GM21786 (cell line): ENCODE results near the gene MVB12B.

Experiments used
- ATAC-seq: cut with Tn5 transposase; IDR thresholded peaks from one replicate; pipeline ENCODE4 v1.9.1; 2021; ENCODE audit not compliant: unreplicated experiment

MVB12B gene

DNA sequence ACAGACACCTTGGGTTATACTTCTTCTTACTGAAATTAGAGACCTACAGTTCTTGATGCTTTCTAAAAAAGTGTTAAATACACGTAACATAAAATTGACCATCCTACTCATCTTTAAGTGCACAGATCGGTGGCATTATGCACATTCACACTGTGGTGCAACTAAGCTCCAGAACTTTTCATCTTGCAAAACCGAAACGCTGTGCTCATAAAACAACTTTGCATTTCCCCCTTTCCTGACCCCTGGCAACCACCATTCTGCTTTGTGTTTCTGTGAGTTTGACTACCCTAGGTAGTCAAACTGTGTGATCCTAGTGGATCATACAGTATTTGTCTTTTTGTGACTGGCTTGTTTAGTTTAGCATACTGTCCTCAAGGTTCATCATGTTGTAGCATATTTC, 3.9 kb downstream of the MVB12B start:
- ATAC-seq = no peak

DNA sequence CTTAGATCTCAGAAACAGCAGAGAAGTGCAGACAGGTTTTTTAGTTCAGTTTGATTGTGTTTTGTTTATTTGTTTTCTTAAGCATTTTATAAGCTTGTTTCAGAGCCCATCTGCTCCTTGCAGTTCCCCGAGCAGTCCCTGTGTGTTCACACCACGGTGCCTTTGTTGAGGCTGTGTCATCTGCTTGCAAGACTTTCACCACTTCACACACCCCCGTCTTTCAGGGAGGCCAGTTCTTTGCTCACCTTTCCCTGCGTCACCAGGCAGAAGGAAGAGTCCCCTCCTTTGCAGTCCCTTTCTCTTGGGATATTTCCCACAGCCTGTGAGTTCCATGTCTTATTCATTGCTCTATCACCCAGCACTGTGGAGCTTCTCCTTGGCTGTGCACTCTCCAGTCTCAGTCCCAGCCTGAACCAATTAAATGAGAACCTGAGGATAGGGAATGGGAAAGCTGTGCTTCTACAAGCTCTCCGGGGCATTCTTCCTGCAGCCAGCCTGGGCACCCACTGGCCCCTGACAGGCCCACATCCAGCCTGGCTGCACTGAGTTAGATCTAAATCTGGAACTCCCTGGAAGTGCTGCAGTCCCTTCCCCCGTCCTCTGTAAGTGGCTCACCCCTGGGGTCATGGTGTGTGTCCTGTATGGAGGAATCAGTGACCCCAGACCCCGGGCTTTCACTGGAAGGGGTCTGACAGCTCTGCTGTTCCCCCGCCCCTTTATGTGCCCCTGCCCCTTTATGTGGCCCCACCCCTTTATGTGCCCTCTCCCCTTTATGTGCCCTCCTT, 5.5 kb downstream of the MVB12B start:
- no peak for ATAC-seq

DNA sequence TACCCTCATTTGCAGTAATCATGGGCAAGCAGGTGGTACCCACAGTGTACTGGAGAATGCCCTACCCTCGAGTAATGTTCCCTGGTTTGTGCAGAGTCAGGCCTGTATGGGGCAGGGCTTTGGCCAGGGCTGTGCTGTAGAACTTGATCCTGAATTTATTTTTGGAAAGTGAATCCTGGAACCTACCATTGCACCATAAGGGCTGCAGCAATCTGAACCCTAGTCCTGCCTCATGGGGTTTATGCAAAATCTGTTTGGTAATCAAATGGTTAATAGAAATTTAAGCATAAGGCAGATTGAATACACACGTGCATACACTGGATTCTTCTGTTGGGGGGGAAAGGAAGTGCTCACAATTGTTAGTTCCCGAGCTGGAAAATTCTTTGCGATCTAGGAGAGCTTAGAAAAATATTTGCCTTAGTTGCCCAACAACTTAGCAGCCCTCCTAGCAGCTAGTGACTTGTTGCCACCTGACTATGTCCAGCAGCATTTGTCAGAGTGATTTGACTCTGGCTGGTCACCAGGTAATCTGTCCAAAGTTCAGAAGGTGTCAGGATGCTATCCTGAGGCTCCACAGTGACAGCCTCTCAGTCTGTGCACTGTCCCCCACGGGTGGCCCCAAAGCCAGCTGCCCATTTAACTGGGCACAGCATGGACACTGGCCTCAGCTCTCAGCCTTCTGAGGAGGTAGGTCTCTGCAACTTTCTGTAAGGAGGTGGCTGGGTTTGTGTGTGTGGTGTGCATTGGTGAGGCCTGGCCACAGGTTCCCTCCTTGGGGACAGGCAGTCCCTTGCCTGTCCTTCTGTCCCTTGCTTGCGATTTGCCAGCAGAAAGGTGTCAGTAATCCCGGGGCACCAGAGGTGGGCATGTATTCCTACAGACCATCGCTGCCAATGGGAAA, 8.3 kb downstream of the MVB12B start:
- ATAC-seq = no peak

DNA sequence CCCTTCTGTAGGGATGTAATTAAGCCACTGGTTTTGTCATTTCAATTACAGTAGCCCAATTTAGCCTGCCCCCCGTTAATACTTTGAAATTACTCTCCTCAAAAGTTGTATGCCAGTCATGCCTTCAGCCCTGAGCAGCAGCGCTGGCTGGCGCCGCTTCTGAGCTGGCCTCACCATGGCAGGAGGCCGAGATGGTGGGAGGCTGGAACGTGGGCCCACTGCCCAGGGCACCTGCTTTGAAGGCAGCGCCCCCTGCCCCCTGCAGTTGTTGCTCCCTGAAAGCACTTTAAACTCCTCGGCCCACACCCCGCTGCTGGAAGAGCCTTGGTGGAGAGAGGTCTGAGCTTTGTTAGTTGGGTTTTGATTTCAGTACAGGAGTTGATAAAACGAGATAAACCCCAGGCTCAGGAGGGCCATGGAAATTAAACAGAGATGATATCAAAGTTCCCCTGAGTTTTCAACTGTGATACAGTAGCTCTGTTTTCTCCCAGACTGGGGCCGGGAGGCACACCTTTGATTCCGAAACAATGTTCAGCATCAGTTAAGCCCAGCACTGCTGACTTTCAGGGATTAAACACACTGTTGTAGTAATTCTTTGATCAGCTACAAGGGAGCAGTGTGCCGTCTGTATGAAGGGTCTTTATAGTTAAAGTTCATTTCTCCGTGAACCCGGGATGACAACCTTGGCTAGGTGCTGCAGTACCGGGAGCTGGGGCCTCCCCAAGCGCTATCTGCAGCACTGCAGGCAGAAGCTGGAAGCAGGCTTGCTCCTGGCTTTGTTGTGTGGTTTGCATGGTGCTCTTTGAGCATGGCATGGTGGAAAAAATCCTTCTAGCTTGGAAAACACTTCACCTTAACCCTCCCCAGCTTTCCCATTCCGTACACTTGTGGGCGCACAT, 9.5 kb downstream of the MVB12B start:
- ATAC-seq = no peak

DNA sequence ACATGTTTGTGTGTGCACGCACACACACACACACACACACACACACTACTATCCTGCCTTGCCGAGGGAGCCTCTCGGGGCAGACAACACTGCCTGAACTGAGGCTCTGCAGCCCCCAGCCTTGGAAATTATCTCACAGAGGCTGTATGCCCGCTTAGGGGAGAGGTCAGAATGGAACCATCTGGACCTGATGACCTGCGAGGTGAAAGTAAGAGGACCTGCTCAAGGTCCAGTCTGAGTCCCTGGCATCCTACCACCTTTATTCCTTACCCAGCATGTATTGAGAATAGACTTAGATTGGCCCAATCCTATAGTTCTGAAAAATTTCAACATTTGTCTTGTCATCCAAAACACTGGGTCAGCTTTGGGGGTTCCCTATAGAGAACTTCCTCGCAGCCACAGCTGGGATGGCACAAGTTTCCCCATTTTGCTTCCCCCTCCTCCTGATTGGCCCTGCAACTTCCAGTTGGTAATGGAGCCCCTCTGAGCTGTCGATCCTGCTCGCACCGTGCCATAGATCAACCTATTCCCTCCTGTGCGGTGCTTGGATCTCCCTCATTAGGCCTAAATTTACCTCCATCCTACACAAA, 10.2 kb downstream of the MVB12B start:
- ATAC-seq = no peak

DNA sequence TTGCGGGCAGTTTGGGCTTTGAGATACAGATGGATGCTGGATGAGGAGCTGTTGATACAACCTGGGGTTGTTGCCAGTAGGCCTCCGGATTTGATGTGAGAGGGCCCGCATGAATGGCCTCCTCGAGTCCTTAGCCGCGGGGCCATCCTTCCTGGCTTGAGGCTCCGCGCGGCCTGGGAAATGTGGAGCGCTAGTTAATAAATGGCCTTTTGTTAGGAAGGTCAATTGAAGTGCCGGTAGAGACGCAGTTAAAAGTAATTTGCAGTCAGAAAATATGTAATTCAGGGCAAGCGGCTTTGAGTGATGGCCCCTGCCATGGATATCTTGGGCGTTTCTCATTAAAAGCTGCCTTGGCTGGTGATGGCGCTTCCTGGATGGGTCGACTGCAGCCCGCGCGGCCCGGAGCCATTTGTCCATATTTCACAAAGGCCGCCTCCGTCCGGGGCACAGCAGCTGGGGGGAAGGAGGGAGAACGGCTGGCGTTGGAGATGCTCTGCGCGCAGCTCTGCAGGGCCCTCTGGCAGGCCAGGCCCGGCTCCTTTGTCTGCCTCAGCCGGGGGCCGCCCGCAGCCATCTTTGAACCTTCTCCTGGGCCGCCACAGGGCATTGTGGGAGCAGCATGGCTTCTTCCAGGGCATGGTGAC, 11.2 kb downstream of the MVB12B start:
- ATAC-seq = no peak

DNA sequence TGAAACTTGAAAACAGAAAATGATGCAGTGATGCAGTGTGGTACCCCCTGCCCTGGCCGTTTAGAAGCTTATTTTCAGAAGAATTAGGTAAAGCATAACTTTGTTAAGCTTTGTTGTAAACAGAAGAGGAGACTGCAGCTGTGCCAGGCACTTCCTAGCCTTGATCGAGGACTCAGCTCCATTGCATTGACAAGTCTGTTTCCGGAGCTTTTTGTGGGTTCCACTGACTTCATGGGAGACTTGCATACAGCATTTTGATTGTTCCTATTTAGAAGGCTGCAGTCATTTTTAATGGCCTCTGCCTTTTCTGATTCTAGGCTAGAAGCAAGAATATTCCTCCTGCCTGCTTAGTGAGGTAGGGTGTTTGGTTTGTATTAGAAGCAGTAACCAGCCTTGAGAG, 12.3 kb downstream of the MVB12B start:
- no peak for ATAC-seq

DNA sequence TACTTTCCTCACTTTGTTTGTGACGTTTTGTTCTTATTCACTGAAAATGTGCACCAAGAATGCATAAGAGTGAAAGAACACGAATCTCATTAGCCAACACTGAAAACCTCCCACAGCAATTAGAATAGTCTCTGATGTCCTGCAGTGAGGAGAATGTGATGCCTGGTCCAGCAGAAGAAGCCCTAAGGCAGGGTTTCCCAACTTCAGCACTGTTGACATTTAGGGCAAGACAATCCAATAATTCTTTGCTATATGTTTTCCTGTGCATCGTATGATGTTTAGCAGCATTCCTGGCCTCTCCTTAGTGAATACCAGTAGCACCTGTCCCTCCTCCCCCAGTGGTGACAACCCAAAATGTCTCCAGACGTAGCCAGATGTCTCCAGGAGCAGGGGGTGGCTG, 14.8 kb downstream of the MVB12B start:
- no peak for ATAC-seq

DNA sequence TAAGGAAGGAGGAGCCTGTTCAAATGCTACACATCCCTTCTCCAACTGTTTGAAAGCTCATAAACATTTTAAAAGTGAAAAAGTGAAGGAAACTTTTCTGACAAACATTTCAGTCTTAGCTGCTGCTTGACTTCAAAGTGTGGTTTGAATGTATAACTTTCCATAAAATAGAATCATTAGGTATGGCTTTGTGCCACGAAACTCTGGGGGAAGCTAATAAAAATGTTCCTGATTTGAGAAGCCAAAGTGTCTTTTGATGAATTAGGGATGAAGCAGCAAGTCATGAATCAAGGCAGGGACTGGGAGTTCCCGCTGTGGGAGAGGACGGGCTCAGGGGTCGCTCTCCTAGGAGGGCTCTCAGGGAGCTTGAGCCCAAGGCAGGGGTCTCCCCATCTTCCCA, 15.3 kb downstream of the MVB12B start:
- no peak for ATAC-seq

DNA sequence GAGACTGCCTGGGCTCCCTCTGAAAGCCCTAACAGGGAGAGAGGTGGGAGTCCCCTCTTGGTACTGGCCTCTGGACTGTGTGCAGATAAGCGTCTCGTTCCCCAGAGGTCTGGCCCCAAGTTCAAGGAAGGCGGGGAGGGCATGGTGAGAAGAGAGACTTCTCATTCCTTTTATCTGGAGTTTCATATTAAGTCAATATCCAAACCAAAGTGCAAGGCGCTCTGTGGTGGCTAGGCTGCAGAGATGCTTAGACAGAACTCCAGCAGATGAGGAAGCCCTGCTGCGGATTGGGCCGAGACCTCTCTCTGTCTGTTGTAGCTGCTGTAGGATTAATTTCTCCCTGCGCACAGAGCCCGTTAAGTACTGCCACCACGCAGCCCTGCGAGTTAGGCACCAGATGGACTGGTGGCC, 16.0 kb downstream of the MVB12B start:
- no peak for ATAC-seq

DNA sequence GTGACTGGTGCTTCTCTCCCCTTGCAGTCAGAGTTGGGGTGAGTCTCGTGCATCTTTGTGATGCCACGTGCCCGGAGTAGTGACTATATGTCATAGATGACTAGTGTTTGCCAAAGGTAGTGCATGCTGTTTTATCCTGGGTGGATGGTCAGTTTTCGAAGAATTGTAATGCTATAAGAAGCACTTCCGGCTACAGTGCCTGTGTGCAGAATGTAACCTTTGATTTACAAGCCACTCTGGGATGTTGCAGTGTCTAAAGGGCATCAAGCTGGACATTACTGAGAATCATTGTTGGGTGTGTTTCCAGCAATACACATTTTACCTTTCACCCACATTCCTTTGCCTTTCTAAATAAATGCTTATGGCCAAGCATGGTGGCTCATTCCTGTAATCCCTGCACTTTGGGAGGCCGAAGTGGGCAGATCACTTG, 16.7 kb downstream of the MVB12B start:
- ATAC-seq = no peak

DNA sequence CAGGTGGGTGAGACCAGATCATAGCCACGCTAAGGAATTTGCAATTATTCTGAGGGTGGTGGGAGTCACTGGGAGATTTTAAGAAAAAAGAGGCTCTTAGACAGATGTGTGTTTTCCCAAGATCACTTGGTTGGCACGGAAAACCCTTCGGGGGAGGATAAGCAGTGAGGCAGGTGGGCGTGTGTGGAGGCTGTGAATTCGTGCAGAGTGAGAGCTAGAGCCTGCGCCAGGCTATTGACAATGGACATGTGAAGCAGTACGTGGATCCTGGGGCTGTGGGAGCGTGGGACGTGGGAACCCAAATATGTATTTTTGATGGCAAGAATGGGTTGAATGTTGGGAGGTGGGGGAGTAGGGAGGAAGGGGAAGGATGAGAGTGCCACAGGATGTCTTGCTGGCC, 19.4 kb downstream of the MVB12B start:
- no peak for ATAC-seq

DNA sequence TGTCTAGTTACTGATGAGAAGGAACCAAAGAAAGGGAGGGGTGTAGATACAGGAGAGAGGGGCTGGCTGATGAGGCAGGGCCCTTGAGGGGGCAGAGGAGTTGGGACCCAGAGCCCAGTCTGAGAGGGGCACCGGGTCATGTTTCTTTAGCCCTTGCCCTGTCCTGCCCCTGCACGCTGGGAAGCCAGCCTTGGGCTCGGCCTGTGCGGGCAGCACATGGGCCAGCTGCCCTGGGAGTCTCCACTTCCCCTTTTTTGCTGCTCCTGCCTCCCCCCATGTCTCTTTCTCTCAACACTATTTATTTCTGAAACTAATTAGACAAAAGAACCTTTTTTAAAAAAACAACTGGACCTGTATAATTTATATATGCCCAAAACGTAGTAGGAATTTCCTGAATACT, 20.5 kb downstream of the MVB12B start:
- ATAC-seq = no peak

DNA sequence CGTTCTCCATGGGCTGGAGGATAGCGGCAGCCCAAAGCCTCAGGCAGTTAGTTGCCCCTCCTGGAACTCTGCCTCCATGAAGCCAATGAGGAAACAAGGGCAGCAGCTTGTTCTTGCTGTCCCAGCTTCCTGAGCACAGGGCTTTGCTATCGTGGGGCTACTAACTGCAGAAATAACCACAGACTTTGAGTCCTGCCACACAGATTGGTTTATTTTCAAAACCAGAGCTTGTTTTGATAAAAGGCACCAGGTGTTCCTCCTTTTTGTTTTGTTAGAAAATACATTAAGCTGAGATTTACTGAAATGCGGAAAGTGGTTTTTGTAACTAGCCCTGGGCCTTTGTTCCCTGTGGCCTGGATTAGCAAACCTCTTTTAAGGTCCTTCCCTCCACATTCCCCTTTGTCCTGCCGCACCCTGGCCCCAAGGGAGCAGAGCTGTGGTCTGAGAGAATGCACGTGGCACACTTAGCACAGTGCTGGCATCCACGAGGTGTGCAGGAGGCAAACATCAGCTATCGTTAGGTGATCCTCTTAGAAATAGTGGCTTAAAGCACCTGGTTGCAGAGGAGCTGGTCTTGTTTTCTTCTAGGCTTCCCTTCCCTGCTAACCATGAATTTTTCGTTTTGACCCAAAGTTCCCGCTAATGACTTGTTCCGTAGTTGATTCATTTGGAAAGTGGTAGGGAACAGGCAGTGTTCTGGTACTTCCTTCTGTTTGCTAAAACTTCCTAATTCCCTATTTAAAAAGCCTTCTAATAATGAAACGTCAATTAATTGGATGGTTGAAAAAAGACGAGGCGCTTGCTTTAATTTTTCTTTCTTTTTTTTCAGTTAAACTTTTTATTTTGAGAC, 21.5 kb downstream of the MVB12B start:
- no peak for ATAC-seq

DNA sequence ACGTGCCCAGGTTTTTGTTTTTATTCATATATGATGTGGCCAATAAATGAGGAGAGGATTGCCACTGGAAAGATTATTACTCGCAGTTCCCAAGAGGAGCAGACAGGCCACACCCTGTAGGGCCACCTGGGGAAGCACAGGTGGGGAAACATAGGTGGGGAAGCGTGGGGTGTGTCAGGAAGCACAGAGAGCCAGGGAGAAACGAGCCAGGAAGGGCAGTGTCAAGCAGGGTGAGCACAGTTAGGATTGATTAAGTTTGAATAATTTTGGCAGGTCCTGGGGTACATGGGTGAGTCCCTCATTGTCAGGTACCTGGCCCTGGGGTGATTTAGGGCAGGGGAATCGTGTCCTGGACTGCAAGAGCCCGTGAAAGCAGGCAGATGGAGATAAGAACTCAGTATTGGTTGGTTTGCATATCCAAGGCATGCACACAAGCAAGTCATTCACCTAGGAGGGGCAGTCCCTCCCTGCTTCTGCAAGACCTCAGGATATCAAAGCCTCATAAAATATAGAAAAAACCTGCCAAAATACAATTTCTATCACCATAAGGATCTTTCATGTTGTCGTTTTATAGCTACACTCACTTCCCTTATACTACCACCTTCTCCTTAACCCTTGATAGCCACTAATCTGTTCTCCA, 22.4 kb downstream of the MVB12B start:
- ATAC-seq = no peak

DNA sequence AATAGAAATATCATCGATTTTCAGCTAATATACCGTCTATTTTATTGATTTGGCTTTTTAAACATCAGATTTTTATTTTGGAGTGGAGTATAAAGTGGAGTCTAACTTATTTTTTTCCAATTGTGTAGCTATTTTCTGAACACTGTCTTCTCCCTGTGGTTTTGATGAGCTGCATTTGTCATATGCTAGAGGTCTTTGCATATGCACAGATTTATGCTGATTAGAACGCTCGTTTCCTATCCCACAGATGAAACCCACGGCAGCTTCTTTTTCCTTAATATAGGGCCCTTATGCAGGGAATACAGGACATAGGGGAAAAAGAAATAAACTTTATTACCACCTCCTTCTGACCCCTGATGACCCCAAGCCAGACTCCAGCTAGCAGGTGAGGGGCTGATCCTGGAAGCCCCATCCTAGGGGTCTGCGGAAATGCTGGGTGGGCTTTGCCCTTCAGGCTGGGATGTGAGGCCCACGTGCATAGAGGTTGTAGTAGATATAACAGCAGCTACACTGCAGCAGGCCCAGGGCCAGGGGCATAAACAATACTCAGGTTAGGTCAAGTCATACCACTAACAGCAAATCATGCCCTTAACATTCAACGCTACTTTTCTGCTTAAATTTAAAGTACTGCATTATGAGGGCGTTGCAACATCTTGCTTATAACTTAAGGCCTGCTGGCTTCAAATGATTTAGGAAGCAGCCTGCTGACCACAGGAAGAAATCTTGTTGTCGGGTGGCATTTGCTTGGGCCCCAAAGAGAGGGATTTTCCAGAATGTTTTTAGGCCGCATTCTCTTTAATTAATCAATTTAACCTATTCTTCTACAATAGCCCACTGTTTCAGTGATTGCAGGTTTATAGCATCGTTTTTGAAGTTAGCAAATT, 28.5 kb downstream of the MVB12B start:
- ATAC-seq = no peak

DNA sequence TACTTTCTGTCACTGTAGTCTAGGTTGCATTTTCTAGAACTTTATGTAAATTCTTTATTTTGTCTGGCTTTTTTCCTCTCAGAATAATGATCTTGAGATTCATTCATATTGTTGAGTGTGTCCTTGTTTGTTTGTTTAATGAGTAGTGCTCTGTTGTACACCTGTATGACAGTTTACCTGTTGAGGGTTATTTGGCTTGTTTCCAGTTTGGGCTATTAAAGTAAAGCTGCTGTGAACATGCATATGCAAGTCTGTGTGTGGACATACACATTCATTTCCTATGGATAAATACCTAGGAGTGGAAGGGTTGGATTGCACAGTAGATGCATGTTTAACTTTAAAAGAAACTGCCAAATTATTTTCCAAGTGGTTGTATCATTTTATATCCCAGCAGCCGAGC, 30.4 kb downstream of the MVB12B start:
- no peak for ATAC-seq

DNA sequence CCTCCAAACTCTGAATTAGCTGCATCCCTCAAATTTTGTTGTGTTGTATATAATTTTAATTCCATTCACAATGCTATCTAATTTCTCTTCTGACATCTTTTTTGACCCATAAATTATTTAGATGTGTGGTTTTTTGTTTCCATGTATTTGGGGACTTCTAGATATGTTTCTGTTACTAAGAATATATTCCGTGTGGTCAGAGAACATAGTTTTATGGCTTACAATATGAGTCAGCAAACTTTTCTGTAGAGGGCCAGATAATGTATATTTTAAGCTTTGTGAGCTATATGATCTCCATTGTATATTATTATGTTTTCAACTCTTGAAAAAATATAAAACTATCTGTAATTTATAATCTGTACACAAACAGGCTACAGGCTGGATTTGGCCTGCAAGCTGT, 33.4 kb downstream of the MVB12B start:
- no peak for ATAC-seq
